Stimulated activated naive CD8-positive, alpha-beta T cell treated with anti-CD3 and anti-CD28 coated beads, Interleukin-15, amount 100 ng/mL, for 72 hours (primary cell): ENCODE results near the gene MTSS2.

ENCODE experiments used
- ATAC-seq: fragments of 150-1000 bp; cut with Tn5 transposase; 2 replicates; pipeline ENCODE4 v1.10.0; 2021; ENCODE audit warnings: mild to moderate bottlenecking, moderate library complexity
- DNase-seq, 2 donors: peaks; one replicate each; pipeline ENCODE4 v3.0.0; 2021 to 2022
- H3K27ac Mint-ChIP-seq, 2 donors: one replicate each; pipeline ENCODE4 v1.8.0; 2022; ENCODE audit warnings: mild to moderate bottlenecking in 2 of 2, mixed read lengths in 2 of 2, moderate library complexity in 2 of 2
- H3K27me3 Mint-ChIP-seq: one replicate; pipeline ENCODE4 v1.8.0; 2022; ENCODE audit warnings: mixed read lengths
- H3K4me1 Mint-ChIP-seq: one replicate; pipeline ENCODE4 v1.8.0; 2022; ENCODE audit warnings: mild to moderate bottlenecking, mixed read lengths
- H3K4me3 Mint-ChIP-seq, 2 donors: one replicate each; pipeline ENCODE4 v1.8.0; 2022; ENCODE audit warnings: mild to moderate bottlenecking in 2 of 2, mixed read lengths in 2 of 2, moderate library complexity in 1 of 2
- H3K9me3 Mint-ChIP-seq, 2 donors: one replicate each; pipeline ENCODE4 v1.8.0; 2022; ENCODE audit warnings: mixed read lengths in 2 of 2

Gene MTSS2

GRCh38 chr16:70660672-70661350, 25.0 kb downstream of the MTSS2 start:
- Mint-ChIP-seq H3K27me3 (no peaks in the 10 kb centered on the region), H3K9me3 (no peaks in the 10 kb centered on the region), H3K27ac (no peak overlapping the region), H3K4me3 (no peak overlapping the region), H3K4me1 (peaks cover 11% of the 10 kb centered on the region)
- ATAC-seq (no peak), DNase-seq (no peak)

- ATAC-seq (no peak), DNase-seq (no peak)
- Mint-ChIP-seq H3K9me3 (no peaks in the 10 kb centered on the region), H3K27me3 (no peaks in the 10 kb centered on the region), H3K27ac (no peak overlapping the region), H3K4me3 (no peak overlapping the region), H3K4me1 (peaks cover 11% of the 10 kb centered on the region)
Observed at GRCh38 chr16:70659953-70660671, 25.7 kb downstream of the MTSS2 start.

GRCh38 chr16:70659546-70659945, 26.3 kb downstream of the MTSS2 start:
- H3K9me3 Mint-ChIP-seq = no peaks in the 10 kb centered on the region
- ATAC-seq = no peak
- H3K4me1 Mint-ChIP-seq = peaks cover 11% of the 10 kb centered on the region
- no peak overlapping the region for H3K27ac Mint-ChIP-seq
- H3K4me3 Mint-ChIP-seq = no peak overlapping the region
- no peak for DNase-seq
- H3K27me3 Mint-ChIP-seq = no peaks in the 10 kb centered on the region

- no peak overlapping the region for H3K4me3 Mint-ChIP-seq
- no peaks in the 10 kb centered on the region for H3K27me3 Mint-ChIP-seq
- peaks cover 13% of the 10 kb centered on the region for H3K4me1 Mint-ChIP-seq
- DNase-seq (no peak), ATAC-seq (no peak)
- no peak overlapping the region for H3K27ac Mint-ChIP-seq
- H3K9me3 Mint-ChIP-seq = no peaks in the 10 kb centered on the region
Observed at GRCh38 chr16:70658921-70659320, 26.9 kb downstream of the MTSS2 start.

GRCh38 chr16:70657956-70658355, 27.9 kb downstream of the MTSS2 start:
- no peaks in the 10 kb centered on the region for H3K27me3 Mint-ChIP-seq
- peaks cover 17% of the 10 kb centered on the region for H3K4me1 Mint-ChIP-seq
- DNase-seq (no peak), ATAC-seq (no peak)
- H3K9me3 Mint-ChIP-seq = no peaks in the 10 kb centered on the region
- H3K4me3 Mint-ChIP-seq = no peak overlapping the region
- no peak overlapping the region for H3K27ac Mint-ChIP-seq

- peak overlapping the region in 1 of 2 donors; percentile 86 for H3K27ac Mint-ChIP-seq
- no peaks in the 10 kb centered on the region for H3K27me3 Mint-ChIP-seq
Observed at GRCh38 chr16:70656712-70657263, 29.1 kb downstream of the MTSS2 start.

GRCh38 chr16:70656065-70656711, 29.7 kb downstream of the MTSS2 start:
- H3K27ac Mint-ChIP-seq = no peak overlapping the region
- H3K9me3 Mint-ChIP-seq = no peaks in the 10 kb centered on the region
- ATAC-seq (no peak), DNase-seq (no peak)
- no peaks in the 10 kb centered on the region for H3K27me3 Mint-ChIP-seq
- H3K4me3 Mint-ChIP-seq = no peak overlapping the region
- H3K4me1 Mint-ChIP-seq = peaks cover 11% of the 10 kb centered on the region

More at GRCh38 chr16:70656712-70657263, 29.1 kb downstream of the MTSS2 start:
- H3K9me3 Mint-ChIP-seq = no peaks in the 10 kb centered on the region
- DNase-seq = no peak
- H3K4me1 Mint-ChIP-seq = peaks cover 11% of the 10 kb centered on the region
- no peak for ATAC-seq
- no peak overlapping the region for H3K4me3 Mint-ChIP-seq

GRCh38 chr16:70653809-70654771, 31.8 kb downstream of the MTSS2 start:
- H3K27me3 Mint-ChIP-seq = no peaks in the 10 kb centered on the region
- peak overlapping the region; percentile 53 to 62 for H3K4me3 Mint-ChIP-seq

GRCh38 chr16:70653406-70653805, 32.4 kb downstream of the MTSS2 start:
- H3K4me3 Mint-ChIP-seq = no peak overlapping the region
- H3K27me3 Mint-ChIP-seq = no peaks in the 10 kb centered on the region
- peaks cover 6% of the 10 kb centered on the region for H3K4me1 Mint-ChIP-seq
- no peak for ATAC-seq
- DNase-seq = no peak
- no peaks in the 10 kb centered on the region for H3K9me3 Mint-ChIP-seq
- no peak overlapping the region for H3K27ac Mint-ChIP-seq

More at GRCh38 chr16:70653809-70654771, 31.8 kb downstream of the MTSS2 start:
- no peaks in the 10 kb centered on the region for H3K9me3 Mint-ChIP-seq
- DNase-seq (peak; percentile 82), ATAC-seq (peak; percentile 78)
- peaks cover 6% of the 10 kb centered on the region for H3K4me1 Mint-ChIP-seq
- peak overlapping the region; percentile 4 to 88 for H3K27ac Mint-ChIP-seq

- peaks cover 6% of the 10 kb centered on the region for H3K4me1 Mint-ChIP-seq
- DNase-seq (no peak), ATAC-seq (no peak)
- no peaks in the 10 kb centered on the region for H3K27me3 Mint-ChIP-seq
- H3K4me3 Mint-ChIP-seq = no peak overlapping the region
- H3K9me3 Mint-ChIP-seq = no peaks in the 10 kb centered on the region
- no peak overlapping the region for H3K27ac Mint-ChIP-seq
Observed at GRCh38 chr16:70652322-70652721, 33.5 kb downstream of the MTSS2 start.

GRCh38 chr16:70651524-70651923, 34.3 kb downstream of the MTSS2 start:
- Mint-ChIP-seq H3K4me3 (no peak overlapping the region), H3K4me1 (peaks cover 6% of the 10 kb centered on the region), H3K27ac (peak overlapping the region in 1 of 2 donors; percentile 93), H3K27me3 (no peaks in the 10 kb centered on the region), H3K9me3 (no peaks in the 10 kb centered on the region)
- no peak for ATAC-seq
- no peak for DNase-seq

GRCh38 chr16:70650216-70650615, 35.6 kb downstream of the MTSS2 start:
- no peaks in the 10 kb centered on the region for H3K27me3 Mint-ChIP-seq
- DNase-seq = no peak
- H3K9me3 Mint-ChIP-seq = no peaks in the 10 kb centered on the region
- H3K27ac Mint-ChIP-seq = no peak overlapping the region
- peaks cover 6% of the 10 kb centered on the region for H3K4me1 Mint-ChIP-seq
- ATAC-seq = no peak
- H3K4me3 Mint-ChIP-seq = no peak overlapping the region

- H3K27me3 Mint-ChIP-seq = no peaks in the 10 kb centered on the region
- peaks cover 6% of the 10 kb centered on the region for H3K4me1 Mint-ChIP-seq
- no peak overlapping the region for H3K4me3 Mint-ChIP-seq
- ATAC-seq (no peak), DNase-seq (no peak)
- H3K9me3 Mint-ChIP-seq = no peaks in the 10 kb centered on the region
- H3K27ac Mint-ChIP-seq = no peak overlapping the region
Observed at GRCh38 chr16:70649300-70649699, 36.6 kb downstream of the MTSS2 start.

GRCh38 chr16:70648606-70649005, 37.2 kb downstream of the MTSS2 start:
- ATAC-seq = no peak
- DNase-seq = no peak
- Mint-ChIP-seq H3K4me3 (no peak overlapping the region), H3K27ac (peak overlapping the region in 1 of 2 donors; percentile 7), H3K4me1 (peaks cover 1% of the 10 kb centered on the region), H3K9me3 (no peaks in the 10 kb centered on the region), H3K27me3 (no peaks in the 10 kb centered on the region)
